ENCODE data around the gene CD46. TPM values are rescaled to one million over a fixed set of nuclear protein-coding genes. Genes with fewer than 3 reads are reported as not detected.

Gene CD46
- total and polyA plus RNA-seq, 10 of the 15 experiments (the other 5 are each of a cell fraction or from before 2014, with no cell fraction given), result 61.1 to 198 (median 81.4) TPM

- RAD21 ChIA-PET (ENCODE audit: unreplicated experiment), result no interaction called here
- H3K79me2 ChIP-seq (ENCODE audit: control insufficient read depth, insufficient read depth, low read length), result peaks cover 3% of the 10 kb centered on the region; the same call in 1 of the 2 replicates
- no peaks in the 10 kb centered on the region for H4K20me1 ChIP-seq (ENCODE audit: control insufficient read depth, insufficient read depth)
- H3K4me1 ChIP-seq (ENCODE audit: control insufficient read depth, insufficient read depth, low read length), result no peaks in the 10 kb centered on the region
- FAIRE-seq (no peak), ATAC-seq (no peak), DNase-seq (ENCODE audit: low read depth, low spot score) (no peak)
- CTCF ChIA-PET, result no interaction called here
- no peak overlapping the region for H3K4me3 ChIP-seq
- no TSS peak for BruUV-seq (replicated peaks)
- H3K9ac ChIP-seq (ENCODE audit: control insufficient read depth, insufficient read depth, low read length), result no peak overlapping the region
- H3K9me3 ChIP-seq (replicated peaks; ENCODE audit: control insufficient read depth, insufficient read depth, low read length), result peaks cover 2% of the 10 kb centered on the region; the same call in 2 of the 3 replicates
- H3K4me2 ChIP-seq (ENCODE audit: control insufficient read depth, insufficient read depth), result no peak overlapping the region
- H3K27ac ChIP-seq (ENCODE audit: control insufficient read depth, insufficient read depth), result no peak overlapping the region
- 92% methylated on average over 13 of the region's 13 CpGs for WGBS (ENCODE audit: insufficient coverage, insufficient replicate concordance, low lambda C conversion rate, missing lambda C conversion rate)
- intact Hi-C loops (cut with micrococcal nuclease; ENCODE audit: unreplicated experiment) (no loop called here), in situ Hi-C loops (cut with MboI) (no loop called here)
- H2AFZ ChIP-seq (ENCODE audit: control insufficient read depth, low read depth, low read length), result no peak overlapping the region
- H3K36me3 ChIP-seq (ENCODE audit: control insufficient read depth in 2 of 2, insufficient read depth in 2 of 2, low read length in 1 of 2), result peaks cover 13% of the 10 kb centered on the region in 2 experiments; a peak in 3 of 4 replicates
- POLR2A ChIA-PET, result no interaction called here
- SMC1A ChIA-PET (ENCODE audit: uncharacterized antibody, unreplicated experiment), result no interaction called here
- no peaks in the 10 kb centered on the region for H3K27me3 ChIP-seq (replicated peaks in 1 of 2; ENCODE audit: control insufficient read depth in 2 of 2, insufficient read depth in 2 of 2, low read length in 1 of 2)
- TF ChIP-seq RBBP5 (conservative IDR thresholded peaks at IDR 0.05) (no peak), YY1 (IDR thresholded peaks at IDR 0.05; ENCODE audit: low read depth, low read length) (no peak), FOS (IDR thresholded peaks at IDR 0.05; ENCODE audit: borderline replicate concordance, extremely low read depth, insufficient read length) (no peak), SPI1 (IDR thresholded peaks at IDR 0.05; ENCODE audit: borderline replicate concordance, insufficient read depth, low read depth, low read length) (no peak), NRF1 (conservative IDR thresholded peaks at IDR 0.05; ENCODE audit: low read depth, low read length) (no peak), EGR1 (IDR thresholded peaks at IDR 0.05; ENCODE audit: borderline replicate concordance in 1 of 2, low read depth in 2 of 2, low read length in 2 of 2) (no peak), NFYB (IDR thresholded peaks at IDR 0.05; ENCODE audit: insufficient read depth, low read depth, low read length) (no peak), HCFC1 (IDR thresholded peaks at IDR 0.05; ENCODE audit: low read length) (no peak), CEBPB (IDR thresholded peaks at IDR 0.05; ENCODE audit: borderline replicate concordance in 1 of 2, low read depth in 2 of 2, low read length in 2 of 2) (no peak), USF1 (IDR thresholded peaks at IDR 0.05; ENCODE audit: borderline replicate concordance, extremely low read length, insufficient read depth, low read depth, low read length) (no peak), ZBTB40 (IDR thresholded peaks at IDR 0.05; ENCODE audit: borderline replicate concordance) (no peak), HSF1 (IDR thresholded peaks at IDR 0.05; ENCODE audit: low read depth, low read length) (no peak), BACH1 (IDR thresholded peaks at IDR 0.05; ENCODE audit: borderline replicate concordance) (no peak), IRF5 (IDR thresholded peaks at IDR 0.05; ENCODE audit: borderline replicate concordance) (no peak)
Measured at GRCh38 chr1:207762622-207763021, 10.8 kb downstream of the CD46 start.
